PC-9 (cell line): Measurements from ENCODE around the gene EYA4.

Experiments
- CTCF ChIP-seq: fragments of 200-600 bp; sonication (generic); conservative IDR thresholded peaks from 2 replicates; pipeline ENCODE4 v1.6.1; 2017; ENCODE audit warnings: mixed run types, antibody characterized with exemption, mild to moderate bottlenecking, moderate library complexity
- EZH2 ChIP-seq: fragments of 200-600 bp; sonication (generic); IDR thresholded peaks from 2 replicates; pipeline ENCODE4 v1.8.0; 2017; ENCODE audit warnings: antibody characterized with exemption, low read depth

GRCh38 chr6:133341607-133342158 is 100.5 kb downstream of the EYA4 start:
- TF ChIP-seq CTCF, result no peak
- no peak for TF ChIP-seq EZH2
